HFFc6 (cell line): ENCODE measurements around the gene CACNA1F. TPM values are rescaled to one million over a fixed set of nuclear protein-coding genes. Genes with fewer than 3 reads are reported as not detected.

Source experiments
- DNase-seq: peaks from one replicate; pipeline ENCODE4 v3.0.0-alpha.2; 2018
- H3K27ac Mint-ChIP-seq: 2 replicates; pipeline ENCODE4 v1.8.0; 2020; ENCODE audit warnings: mild to moderate bottlenecking, mixed read lengths
- H3K27me3 Mint-ChIP-seq: 2 replicates; pipeline ENCODE4 v1.8.0; 2021; ENCODE audit warnings: mild to moderate bottlenecking, moderate library complexity, mixed read lengths; ENCODE audit not compliant: insufficient read depth
- H3K36me3 Mint-ChIP-seq: 2 replicates; pipeline ENCODE4 v1.8.0; 2021; ENCODE audit warnings: low read depth, mixed read lengths
- H3K4me1 Mint-ChIP-seq: 2 replicates; pipeline ENCODE4 v1.8.0; 2020; ENCODE audit warnings: low read depth, mixed read lengths
- H3K4me3 Mint-ChIP-seq: 2 replicates; pipeline ENCODE4 v1.8.0; 2020; ENCODE audit warnings: mild to moderate bottlenecking, moderate library complexity, mixed read lengths
- H3K9me3 Mint-ChIP-seq: 2 replicates; pipeline ENCODE4 v1.8.0; 2020; ENCODE audit warnings: mild to moderate bottlenecking, mixed read lengths
- total RNA-seq, 6 experiments: library from RNA; stranded (reverse); fragmentation: NEBNext Ultra II Directional; extraction: Animal tissue kit (Norgen Biotek cat#: 25700); gene quantifications; 2 replicates in 1 of 6; 3 replicates in 5 of 6; pipeline ENCODE4 v1.2.3, GENCODE V29; 2021
- TF ChIP-seq, protein P1 (sequence below): fragments of 200-600 bp; sonication (generic); IDR thresholded peaks from 2 replicates; pipeline ENCODE4 v1.5.0; 2021; ENCODE audit warnings: antibody characterized with exemption, mild to moderate bottlenecking

Gene CACNA1F
- total RNA-seq, 6 experiments from 2014 or later = not detected

DNA sequence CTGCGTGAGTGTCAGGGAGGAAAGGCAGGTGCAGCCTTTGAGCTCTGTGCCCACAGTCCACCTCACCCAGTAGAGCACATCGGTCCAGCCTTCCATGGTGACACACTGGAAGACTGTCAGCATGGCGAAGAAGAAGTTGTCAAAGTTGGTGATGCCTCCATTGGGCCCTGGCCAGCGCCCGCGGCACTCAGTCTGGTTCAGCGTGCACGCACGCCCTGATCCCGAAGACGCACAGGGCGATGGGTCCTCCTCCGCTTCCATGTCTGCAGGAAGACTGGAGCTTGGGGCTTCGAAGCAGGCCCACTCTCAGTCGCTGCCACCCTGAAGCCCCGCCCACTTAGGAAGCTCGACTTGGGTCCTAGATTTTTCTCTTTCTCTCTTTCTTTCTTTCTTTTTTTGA is 5.0 kb downstream of the CACNA1F start:
- Mint-ChIP-seq H3K27ac (no peak overlapping the region), H3K36me3 (no peaks in the 10 kb centered on the region), H3K9me3 (no peaks in the 10 kb centered on the region), H3K27me3 (peaks cover 13% of the 10 kb centered on the region), H3K4me1 (no peaks in the 10 kb centered on the region), H3K4me3 (no peak overlapping the region)
- no peak for DNase-seq
- TF ChIP-seq, protein P1, sequence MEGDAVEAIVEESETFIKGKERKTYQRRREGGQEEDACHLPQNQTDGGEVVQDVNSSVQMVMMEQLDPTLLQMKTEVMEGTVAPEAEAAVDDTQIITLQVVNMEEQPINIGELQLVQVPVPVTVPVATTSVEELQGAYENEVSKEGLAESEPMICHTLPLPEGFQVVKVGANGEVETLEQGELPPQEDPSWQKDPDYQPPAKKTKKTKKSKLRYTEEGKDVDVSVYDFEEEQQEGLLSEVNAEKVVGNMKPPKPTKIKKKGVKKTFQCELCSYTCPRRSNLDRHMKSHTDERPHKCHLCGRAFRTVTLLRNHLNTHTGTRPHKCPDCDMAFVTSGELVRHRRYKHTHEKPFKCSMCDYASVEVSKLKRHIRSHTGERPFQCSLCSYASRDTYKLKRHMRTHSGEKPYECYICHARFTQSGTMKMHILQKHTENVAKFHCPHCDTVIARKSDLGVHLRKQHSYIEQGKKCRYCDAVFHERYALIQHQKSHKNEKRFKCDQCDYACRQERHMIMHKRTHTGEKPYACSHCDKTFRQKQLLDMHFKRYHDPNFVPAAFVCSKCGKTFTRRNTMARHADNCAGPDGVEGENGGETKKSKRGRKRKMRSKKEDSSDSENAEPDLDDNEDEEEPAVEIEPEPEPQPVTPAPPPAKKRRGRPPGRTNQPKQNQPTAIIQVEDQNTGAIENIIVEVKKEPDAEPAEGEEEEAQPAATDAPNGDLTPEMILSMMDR = no peak

DNA sequence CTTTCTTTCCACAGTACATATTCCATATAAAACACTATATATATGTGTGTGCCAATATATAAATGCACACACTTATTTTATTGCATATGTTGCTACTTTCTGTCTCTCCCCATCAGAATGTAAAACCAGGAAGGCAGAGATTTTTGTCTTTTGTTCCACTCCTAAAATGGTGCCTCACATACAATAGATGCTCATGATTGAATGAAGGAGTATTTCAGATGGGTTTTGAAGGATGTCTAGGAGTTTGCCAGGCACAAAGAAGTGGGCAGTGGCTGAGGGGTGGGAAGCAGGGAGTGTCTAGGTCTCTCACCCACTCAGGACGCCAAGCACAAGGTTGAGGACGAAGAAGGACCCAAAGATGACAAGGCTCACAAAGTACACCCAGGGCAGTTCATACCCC is 5.4 kb downstream of the CACNA1F start:
- H3K9me3 Mint-ChIP-seq = no peaks in the 10 kb centered on the region
- TF ChIP-seq, protein P1 = no peak
- H3K36me3 Mint-ChIP-seq = no peaks in the 10 kb centered on the region
- DNase-seq = no peak
- H3K4me3 Mint-ChIP-seq = no peak overlapping the region
- H3K4me1 Mint-ChIP-seq = no peaks in the 10 kb centered on the region
- no peak overlapping the region for H3K27ac Mint-ChIP-seq
- H3K27me3 Mint-ChIP-seq = peaks cover 13% of the 10 kb centered on the region

DNA sequence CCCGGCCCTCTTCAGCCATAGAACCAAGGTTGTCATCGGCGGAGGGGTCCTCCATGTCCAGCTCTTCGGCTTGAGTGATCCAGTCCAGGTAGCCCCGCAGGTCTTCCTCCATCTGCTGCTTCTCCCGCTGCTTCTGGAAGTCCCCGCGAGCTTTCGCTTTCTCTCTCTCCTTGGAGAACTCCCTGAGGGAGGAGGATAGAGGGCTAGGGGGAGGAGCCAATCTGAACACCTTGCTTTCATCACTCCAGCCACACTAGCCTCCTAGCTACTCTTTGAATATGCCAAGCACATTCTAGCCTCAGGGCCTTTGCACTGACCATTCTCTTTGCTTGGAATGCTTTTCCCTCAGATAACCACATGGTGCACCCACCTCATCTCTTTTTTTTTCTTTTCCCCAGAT is 6.2 kb downstream of the CACNA1F start:
- H3K4me1 Mint-ChIP-seq = no peaks in the 10 kb centered on the region
- no peak overlapping the region for H3K4me3 Mint-ChIP-seq
- no peak overlapping the region for H3K27ac Mint-ChIP-seq
- no peaks in the 10 kb centered on the region for H3K9me3 Mint-ChIP-seq
- TF ChIP-seq, protein P1 = no peak
- H3K27me3 Mint-ChIP-seq = peaks cover 13% of the 10 kb centered on the region
- H3K36me3 Mint-ChIP-seq = no peaks in the 10 kb centered on the region
- no peak for DNase-seq

DNA sequence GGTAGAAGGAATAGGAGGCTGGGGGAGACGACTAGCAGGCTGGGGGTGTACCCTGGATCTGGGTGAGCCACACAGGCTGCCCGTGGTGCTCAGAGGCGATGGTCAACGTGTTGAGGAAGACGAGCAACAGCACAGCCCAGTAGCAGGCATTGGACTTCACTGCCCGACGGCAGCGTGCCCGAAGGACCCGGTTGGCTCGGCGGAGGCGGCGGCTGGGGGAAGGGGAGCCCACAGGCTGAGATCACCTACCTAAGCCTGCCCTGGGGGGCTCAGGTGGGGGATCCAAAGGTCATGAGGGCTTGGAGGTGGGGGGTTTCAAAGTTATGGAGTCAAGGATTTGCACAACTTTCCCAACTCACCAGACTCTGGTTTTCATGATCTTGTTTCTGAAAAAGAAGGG is 7.3 kb downstream of the CACNA1F start:
- no peaks in the 10 kb centered on the region for H3K4me1 Mint-ChIP-seq
- TF ChIP-seq, protein P1 = no peak
- no peaks in the 10 kb centered on the region for H3K9me3 Mint-ChIP-seq
- no peaks in the 10 kb centered on the region for H3K36me3 Mint-ChIP-seq
- no peak overlapping the region for H3K4me3 Mint-ChIP-seq
- H3K27me3 Mint-ChIP-seq = peaks cover 13% of the 10 kb centered on the region
- no peak overlapping the region for H3K27ac Mint-ChIP-seq
- no peak for DNase-seq

DNA sequence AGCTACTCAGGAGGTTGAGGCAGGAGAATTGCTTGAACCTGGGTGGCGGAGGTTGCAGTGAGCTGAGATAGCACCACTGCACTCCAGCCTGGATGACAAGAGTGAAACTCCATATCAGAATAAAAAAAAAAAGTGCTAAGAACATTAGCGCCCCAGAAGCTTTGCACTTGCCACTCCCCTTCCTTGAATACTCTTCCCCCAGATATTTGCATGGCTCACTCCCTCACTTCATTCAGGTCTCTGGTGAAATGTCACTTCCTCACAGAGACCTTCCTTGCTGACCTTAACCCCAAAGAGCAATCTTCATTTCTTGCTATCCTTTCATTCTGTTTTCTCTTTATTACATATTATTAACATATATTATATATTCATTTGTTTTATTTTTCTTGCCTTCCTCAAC is 11.3 kb downstream of the CACNA1F start:
- peaks cover 19% of the 10 kb centered on the region for H3K27me3 Mint-ChIP-seq
- DNase-seq = no peak
- H3K27ac Mint-ChIP-seq = no peak overlapping the region
- no peaks in the 10 kb centered on the region for H3K4me1 Mint-ChIP-seq
- H3K4me3 Mint-ChIP-seq = no peak overlapping the region
- no peaks in the 10 kb centered on the region for H3K9me3 Mint-ChIP-seq
- TF ChIP-seq, protein P1 = no peak
- no peaks in the 10 kb centered on the region for H3K36me3 Mint-ChIP-seq

DNA sequence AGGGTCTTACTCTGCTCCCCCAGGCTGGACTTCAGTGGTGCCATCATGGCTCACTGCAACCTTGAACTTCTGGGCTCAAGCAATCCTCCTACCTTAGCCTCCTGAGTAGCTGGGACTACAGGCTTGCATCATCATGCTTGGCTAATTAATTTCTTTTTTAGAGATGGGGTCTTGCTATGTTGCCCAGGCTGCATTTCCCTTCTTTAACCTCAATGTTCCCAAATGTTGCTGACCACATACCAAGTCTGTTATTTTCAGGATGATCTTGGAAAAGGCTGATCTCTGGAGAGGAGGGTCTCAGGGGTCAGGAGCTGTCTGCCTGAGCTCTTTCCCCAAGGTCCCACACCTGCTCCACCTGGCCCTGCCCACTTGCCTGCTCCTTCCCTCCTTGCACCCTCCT is 13.0 kb downstream of the CACNA1F start:
- H3K9me3 Mint-ChIP-seq = no peaks in the 10 kb centered on the region
- H3K27me3 Mint-ChIP-seq = peaks cover 19% of the 10 kb centered on the region
- H3K36me3 Mint-ChIP-seq = no peaks in the 10 kb centered on the region
- TF ChIP-seq, protein P1 = no peak
- H3K27ac Mint-ChIP-seq = no peak overlapping the region
- no peak for DNase-seq
- H3K4me3 Mint-ChIP-seq = no peak overlapping the region
- no peaks in the 10 kb centered on the region for H3K4me1 Mint-ChIP-seq
